ENCODE measurements around the gene CTSD. TPM values are rescaled to one million over a fixed set of nuclear protein-coding genes. Genes with fewer than 3 reads are reported as not detected.

Gene CTSD
- total and polyA plus RNA-seq, 8 donors = 231 to 596 (median 310) TPM

DNA sequence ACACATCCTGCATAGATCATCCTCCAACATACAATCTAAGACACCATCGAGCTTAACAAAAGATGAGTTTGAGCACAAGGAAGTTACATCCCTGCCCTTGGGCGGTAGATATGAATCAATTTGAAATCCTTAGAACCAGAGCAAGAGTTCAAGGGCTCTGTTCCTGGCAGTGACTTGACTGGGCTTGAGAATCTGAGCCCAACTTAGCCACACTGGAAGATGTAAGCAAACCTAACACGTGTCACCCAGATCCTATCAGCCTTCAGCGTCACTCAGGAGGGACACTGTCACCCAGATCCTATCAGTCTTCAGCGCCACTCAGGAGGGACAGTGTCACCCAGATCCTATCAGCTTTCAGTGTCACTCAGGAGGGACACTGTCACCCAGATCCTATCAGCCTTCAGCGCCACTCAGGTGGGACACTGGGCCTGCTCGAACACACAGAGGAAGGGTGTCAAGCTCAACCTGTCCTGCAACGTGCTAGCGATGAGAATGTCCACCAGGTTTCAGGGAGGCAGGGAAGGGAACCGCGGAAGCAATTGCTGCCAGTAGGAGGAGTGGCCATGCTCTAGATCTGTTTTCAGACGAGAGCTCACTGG, 32.8 kb upstream of the CTSD start:
- H3K36me3 ChIP-seq = no peaks in the 10 kb centered on the region
- FAIRE-seq (no peak), DNase-seq (no peak), ATAC-seq (no peak)
- 76% methylated on average over 12 of the region's 12 CpGs for WGBS, 2 donors
- no peaks in the 10 kb centered on the region for H3K9me3 ChIP-seq
- H3K27me3 ChIP-seq = no peaks in the 10 kb centered on the region
- H3K4me1 ChIP-seq = no peaks in the 10 kb centered on the region
- TF ChIP-seq, protein P1, sequence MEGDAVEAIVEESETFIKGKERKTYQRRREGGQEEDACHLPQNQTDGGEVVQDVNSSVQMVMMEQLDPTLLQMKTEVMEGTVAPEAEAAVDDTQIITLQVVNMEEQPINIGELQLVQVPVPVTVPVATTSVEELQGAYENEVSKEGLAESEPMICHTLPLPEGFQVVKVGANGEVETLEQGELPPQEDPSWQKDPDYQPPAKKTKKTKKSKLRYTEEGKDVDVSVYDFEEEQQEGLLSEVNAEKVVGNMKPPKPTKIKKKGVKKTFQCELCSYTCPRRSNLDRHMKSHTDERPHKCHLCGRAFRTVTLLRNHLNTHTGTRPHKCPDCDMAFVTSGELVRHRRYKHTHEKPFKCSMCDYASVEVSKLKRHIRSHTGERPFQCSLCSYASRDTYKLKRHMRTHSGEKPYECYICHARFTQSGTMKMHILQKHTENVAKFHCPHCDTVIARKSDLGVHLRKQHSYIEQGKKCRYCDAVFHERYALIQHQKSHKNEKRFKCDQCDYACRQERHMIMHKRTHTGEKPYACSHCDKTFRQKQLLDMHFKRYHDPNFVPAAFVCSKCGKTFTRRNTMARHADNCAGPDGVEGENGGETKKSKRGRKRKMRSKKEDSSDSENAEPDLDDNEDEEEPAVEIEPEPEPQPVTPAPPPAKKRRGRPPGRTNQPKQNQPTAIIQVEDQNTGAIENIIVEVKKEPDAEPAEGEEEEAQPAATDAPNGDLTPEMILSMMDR (IDR thresholded peaks at IDR 0.05) = no peak
- H3K4me3 ChIP-seq = no peak overlapping the region
- no peak overlapping the region for H3K27ac ChIP-seq
- intact Hi-C loops (cut with DNase I) = no loop called here

DNA sequence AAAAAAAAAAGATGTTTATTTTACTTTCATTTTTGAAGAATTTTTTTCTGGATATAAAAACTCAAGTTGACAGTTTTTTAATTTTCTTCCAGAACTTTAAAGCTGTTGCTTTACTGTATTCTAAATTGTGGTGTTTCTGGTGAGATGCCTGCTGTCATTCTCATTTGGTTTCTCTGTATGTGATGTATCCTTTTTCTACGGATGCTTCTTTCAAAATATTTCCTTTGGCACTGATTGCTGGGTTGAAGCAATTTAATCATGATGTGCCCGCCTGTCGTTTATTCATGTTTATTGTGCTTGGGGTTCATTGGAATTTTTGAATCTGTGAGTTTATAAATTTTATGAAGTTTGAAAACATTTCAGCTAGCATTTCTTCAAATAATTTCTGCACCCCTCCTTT, 29.4 kb upstream of the CTSD start:
- Histone ChIP-seq H3K9me3 (no peaks in the 10 kb centered on the region), H3K4me3 (no peak overlapping the region), H3K27me3 (no peaks in the 10 kb centered on the region), H3K27ac (no peak overlapping the region), H3K36me3 (no peaks in the 10 kb centered on the region), H3K4me1 (no peaks in the 10 kb centered on the region)
- no peak for FAIRE-seq
- WGBS, 2 donors = 76 to 82% methylated on average over 3 of the region's 3 CpGs
- intact Hi-C loops (cut with DNase I) = no loop called here
- TF ChIP-seq, protein P1 (IDR thresholded peaks at IDR 0.05) = no peak
- DNase-seq = no peak
- no peak for ATAC-seq

DNA sequence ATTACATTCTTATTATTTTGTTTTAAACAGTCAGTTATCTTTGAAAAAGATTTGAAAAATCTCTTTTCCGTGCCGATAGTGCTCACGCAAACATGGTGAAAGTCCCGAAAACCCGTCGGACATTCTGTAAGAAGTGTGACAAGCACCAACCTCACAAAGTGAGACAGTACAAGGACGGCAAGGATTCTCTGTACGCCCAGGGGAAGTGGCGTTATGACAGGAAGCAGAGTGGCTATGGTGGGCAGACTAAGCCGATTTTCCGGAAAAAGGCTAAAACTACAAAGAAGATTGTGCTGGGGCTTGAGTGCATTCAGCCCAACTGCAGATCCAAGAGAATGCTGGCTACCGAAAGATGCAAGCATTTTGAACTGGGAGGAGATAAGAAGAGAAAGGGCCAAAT, 28.7 kb upstream of the CTSD start:
- ATAC-seq (no peak), FAIRE-seq (no peak), DNase-seq (no peak)
- Histone ChIP-seq H3K27me3 (no peaks in the 10 kb centered on the region), H3K36me3 (no peaks in the 10 kb centered on the region), H3K9me3 (no peaks in the 10 kb centered on the region), H3K27ac (no peak overlapping the region), H3K4me1 (no peaks in the 10 kb centered on the region), H3K4me3 (no peak overlapping the region)
- TF ChIP-seq, protein P1 (IDR thresholded peaks at IDR 0.05) = no peak
- WGBS, 2 donors = 82 to 83% methylated on average over 12 of the region's 12 CpGs
- intact Hi-C loops (cut with DNase I) = no loop called here

DNA sequence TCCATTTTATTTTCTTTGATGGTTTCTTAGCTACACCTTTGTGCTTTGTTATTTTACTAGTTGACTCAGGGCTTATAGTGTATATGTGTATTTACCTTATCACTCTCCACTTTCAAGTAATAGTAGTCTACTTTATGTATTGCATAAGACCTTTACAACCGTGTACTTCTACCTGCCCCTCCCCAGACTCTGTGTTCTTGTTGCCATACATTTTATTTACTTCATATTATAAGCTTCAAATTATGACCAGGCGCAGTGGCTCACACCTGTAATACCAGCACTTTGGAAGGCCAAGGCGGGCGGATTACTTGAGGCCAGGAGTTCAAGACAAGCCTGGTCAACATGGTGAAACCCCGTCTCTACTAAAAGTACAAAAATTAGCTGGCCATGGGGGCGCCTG, 28.2 kb upstream of the CTSD start:
- Histone ChIP-seq H3K27ac (no peak overlapping the region), H3K9me3 (no peaks in the 10 kb centered on the region), H3K36me3 (no peaks in the 10 kb centered on the region), H3K4me3 (no peak overlapping the region), H3K27me3 (no peaks in the 10 kb centered on the region), H3K4me1 (no peaks in the 10 kb centered on the region)
- intact Hi-C loops (cut with DNase I) = no loop called here
- DNase-seq = no peak
- 85 to 92% methylated on average over 6 of the region's 6 CpGs for WGBS, 2 donors
- ATAC-seq = no peak
- no peak for FAIRE-seq
- TF ChIP-seq, protein P1 (IDR thresholded peaks at IDR 0.05) = no peak

DNA sequence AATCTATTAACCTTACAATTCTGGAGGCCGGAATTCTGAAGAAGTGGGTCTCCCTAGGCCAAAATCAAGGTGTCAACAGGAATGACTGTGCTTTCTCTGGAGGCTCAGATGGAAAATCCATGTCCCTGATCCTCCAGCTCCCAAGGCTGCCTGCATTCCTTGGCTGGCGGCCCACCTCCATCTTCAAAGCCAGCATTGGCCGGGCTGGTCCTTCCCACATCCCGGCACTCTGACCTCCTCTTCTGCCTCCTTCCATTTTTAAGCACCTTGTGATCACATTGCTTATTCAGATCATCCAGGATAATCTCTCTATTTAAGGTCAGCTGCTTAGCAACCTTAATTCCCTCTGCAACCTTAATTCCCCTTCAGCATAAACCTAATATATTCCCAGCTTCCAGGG, 22.7 kb upstream of the CTSD start:
- Histone ChIP-seq H3K27me3 (no peaks in the 10 kb centered on the region), H3K36me3 (no peaks in the 10 kb centered on the region), H3K9me3 (no peaks in the 10 kb centered on the region), H3K27ac (no peak overlapping the region), H3K4me1 (no peaks in the 10 kb centered on the region), H3K4me3 (no peak overlapping the region)
- no peak for DNase-seq
- ATAC-seq = no peak
- intact Hi-C loops (cut with DNase I) = no loop called here
- TF ChIP-seq, protein P1 (IDR thresholded peaks at IDR 0.05) = no peak
- WGBS, 2 donors = 90 to 96% methylated on average over 4 of the region's 4 CpGs
- FAIRE-seq = no peak

Data from pancreas (tissue), 10 donors.